GM19099 (cell line): ENCODE measurements around the gene LNX1.

Source experiments
- POLR2A ChIP-seq: IDR thresholded peaks from 3 replicates; pipeline ENCODE4 v1.6.1; 2011; ENCODE audit warnings: low read depth; ENCODE audit not compliant: insufficient read length; ENCODE audit errors: extremely low read depth

LNX1 gene

DNA sequence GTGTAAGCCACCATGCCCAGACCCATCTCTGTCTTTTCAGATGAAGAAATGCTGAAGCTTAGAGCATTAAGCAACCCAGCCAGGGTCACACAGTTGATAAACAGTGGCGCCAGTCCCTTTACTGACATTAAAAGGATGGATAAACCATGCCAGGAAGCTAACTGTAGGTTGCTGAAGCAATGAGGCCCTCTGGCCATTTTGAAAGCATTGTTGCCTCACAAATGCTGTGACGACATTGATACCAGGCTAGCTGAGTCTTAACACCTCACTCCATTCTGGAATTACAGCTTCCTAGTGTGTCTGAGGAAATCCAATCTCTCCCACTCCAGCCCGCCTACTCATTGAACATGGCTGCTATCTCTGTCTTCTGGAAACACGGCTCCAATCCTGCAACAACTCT lies 89.7 kb downstream of the LNX1 start:
- no peak for TF ChIP-seq POLR2A

DNA sequence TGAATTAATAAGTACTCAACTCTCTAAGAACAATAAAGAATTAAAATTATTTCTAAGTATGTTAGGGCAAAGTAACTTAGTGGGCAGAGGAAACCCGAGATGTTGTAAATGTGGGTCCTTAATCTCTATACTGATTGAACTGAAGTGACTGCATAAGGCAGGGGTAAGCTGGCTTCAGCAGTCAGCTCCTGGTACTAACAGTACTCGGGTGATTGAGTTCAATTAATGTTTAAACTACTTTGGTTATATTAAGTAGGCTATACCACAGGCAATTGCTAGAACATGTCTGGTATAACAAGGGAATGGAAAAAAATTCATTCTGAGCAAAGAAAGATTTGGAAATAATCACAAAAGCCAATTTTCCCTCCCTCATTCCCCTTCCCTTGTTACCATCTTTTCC lies 90.7 kb downstream of the LNX1 start:
- TF ChIP-seq POLR2A: no peak

DNA sequence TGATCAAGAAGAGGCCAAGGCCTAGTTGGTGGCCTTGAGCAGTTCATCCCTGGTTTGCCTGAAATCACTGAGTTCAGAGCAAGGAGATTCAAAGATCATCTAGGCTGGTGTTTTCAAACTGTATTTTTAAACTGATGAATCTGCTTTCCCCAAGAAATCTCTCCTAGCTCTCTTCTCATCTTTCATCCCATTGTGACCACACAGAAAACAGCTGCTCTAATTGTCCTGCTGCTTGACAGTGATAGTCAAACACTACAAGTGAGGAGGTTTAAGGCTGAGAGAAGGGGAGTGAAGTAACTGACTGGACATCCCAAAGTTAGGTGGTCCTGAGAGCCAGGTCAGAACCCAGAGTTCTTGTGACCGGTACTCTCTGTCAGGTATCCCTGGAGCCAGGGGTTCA lies 91.5 kb downstream of the LNX1 start:
- no peak for TF ChIP-seq POLR2A

DNA sequence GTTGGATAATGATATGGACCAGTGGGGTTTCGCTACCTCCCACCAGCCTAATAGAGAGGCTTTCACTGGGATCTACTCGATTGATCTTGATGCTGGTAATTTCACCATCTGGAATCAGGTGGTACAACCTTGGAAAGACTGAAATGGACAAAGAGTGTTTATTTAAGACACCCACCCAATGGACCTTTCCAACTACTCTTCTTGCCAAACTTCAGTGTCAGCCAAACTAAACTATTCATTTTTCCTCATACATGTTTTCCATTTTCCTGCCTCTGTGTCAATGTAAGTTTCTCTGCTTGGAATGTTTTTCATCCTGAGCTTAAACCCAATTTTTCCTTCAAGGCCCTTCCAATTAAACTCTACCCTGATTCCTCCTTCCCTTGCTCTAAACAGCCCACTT lies 92.6 kb downstream of the LNX1 start:
- TF ChIP-seq POLR2A: no peak

DNA sequence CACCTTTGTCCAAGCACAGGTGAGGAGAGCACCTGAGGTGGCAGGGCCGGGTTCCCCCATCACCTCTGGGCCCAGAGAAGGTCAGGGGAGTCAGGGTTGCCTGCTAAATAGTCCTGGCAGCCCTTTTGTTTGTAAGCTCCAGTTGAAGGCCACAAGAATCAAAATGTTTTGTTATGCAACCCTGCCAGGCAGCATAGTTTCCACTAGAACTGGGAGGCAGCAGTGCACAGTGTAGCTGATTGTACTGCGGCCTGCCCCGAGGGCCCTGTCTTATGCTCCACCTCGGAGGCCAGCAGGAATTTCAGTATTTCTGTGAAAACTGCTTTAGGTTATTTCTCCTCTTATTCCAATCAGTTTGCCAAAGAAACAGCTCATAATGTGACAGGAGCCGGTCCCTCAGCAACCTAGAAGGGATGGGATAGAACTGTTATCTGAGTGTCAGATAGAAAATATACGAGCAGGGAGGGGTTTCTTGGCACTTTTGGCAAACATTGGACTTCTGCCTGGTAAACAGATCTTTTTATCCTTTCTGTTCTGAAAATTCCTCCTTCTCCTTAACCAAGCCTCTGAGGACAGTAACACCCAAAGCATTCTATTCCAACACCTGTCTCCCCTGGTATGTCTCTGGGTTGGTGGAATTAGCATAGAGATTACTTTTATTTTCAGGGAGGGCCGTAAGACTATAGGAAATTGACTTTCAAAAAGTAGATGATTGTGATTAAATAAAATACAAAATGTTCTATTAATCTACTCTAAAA lies 93.6 kb downstream of the LNX1 start:
- TF ChIP-seq POLR2A: no peak

DNA sequence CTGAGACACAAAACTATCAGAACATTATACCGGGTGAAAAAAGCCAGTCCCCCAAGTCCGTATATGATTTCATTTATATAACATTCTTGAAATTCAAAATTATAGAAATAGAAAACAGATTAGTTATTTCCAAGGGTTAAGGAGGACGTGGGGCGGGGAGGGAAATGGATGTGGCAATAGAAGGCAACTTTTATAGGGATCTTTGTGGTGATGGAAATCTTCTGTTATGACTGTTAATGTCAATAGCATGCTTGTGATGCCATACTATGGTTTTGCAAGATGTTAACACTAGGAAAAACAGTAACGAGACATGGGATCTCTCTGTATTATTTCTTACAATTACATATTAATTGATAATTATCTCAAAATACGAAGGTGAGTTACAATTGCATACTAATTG lies 96.4 kb downstream of the LNX1 start:
- TF ChIP-seq POLR2A: no peak

DNA sequence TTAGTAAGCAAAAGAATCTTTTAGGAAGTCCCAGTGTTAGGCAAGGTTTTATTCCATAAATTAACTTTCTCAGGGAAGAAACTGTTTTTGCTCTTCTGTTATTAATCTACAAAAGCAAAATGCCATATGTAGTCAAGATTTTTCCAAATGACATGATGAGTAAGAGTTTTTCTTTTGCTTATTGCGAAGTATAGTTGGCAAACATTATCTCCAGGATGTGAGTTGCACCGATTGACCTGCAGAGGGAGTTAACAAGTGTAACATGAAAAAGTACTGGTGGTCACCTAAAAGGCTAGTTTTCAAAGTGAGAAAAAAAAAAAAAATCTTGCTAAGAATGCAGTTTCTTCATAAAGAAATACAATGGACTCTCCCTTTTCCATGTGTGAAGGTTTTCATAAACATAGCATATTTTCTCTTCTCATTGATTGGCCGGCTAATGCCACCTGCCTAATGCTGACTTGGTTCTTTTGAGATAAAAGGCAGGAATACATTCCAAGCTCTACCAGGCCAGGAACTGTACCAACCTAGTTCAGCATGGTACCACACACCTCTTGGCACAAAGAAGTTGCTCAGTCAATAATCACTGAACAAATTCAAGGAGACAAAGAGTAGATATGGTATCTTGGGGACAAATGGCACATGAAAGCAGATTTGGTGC lies 100.2 kb downstream of the LNX1 start:
- TF ChIP-seq POLR2A: no peak

DNA sequence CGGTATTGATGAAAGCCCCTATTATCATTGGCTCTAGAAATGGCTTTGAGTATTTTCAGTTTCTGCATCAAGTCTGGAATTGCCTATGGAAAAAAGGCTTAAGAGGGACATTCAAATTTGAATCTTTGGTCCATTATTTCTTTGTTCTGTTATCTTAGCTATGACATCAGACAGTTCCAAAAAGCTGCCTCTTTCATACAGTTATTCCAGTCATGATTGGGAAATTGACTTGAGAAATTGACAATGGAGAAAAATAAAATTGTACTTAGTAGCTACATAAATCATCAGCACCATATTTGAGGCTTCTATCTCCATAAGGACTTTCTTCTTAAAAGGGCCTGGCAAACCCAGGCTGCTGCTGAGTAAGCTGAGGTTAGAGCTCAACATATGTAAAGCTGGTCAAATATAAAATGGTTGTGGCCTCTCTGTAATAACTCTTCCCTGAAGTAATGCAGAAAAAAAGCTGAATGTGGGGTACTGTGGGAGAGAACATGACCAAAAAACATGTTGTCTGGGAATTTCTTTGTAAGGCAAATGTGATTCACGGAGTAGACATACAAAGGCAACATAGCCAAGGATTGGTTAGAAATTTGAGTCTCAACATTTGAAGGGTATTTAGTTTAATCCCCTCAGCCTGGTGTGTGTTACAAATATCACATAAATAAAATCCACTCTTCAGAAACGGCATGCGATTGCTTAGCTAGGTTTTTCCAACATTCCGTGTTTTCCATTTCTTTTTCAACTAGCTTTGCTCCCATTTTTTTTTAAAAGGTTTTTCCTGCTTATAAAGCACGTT lies 100.9 kb downstream of the LNX1 start:
- no peak for TF ChIP-seq POLR2A

DNA sequence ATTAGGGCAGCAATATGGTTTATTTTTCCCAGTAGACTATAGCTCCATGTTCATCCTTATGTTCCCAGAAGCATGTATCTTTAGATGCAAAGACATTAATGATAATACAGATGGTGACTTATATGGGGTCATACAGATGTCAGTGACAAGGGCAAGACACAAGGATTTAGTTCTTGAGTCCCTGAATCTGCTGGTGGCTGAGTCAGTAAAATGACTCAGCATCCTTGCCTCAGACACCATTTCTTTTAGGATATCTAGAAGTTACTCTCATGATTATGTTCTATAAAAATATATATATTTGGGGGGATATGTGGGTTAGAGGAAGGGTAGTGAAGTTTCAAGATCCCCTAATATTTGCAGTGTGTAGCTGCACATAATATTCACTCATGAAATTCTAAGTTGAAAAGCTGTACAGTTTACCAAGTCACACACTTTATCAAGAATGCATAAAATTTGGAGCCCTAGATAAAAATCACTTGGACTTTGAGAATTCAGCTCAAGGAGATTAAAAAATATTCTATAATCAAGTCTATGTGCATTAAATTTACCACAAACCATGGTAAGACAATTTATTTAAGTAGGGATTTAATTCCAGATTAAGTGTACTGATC lies 101.9 kb downstream of the LNX1 start:
- no peak for TF ChIP-seq POLR2A

DNA sequence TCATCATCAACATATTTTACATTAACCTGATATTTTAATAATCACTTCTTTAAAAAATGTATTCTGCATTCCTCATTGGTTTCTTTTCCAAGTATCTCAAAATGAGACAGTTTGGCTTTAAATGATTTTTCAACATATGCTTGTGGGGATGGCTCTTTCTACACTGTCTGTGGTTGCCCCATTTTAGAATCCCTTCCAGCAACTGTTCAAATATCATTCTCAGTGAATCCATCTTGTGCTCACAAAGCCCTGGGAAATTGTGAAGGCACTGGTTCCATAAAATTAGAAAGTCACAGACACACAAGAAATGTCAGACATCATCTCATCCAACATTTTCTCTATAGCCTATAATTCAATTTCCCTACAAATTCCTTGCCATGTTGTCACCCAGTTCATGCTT lies 103.5 kb downstream of the LNX1 start:
- TF ChIP-seq POLR2A: no peak

DNA sequence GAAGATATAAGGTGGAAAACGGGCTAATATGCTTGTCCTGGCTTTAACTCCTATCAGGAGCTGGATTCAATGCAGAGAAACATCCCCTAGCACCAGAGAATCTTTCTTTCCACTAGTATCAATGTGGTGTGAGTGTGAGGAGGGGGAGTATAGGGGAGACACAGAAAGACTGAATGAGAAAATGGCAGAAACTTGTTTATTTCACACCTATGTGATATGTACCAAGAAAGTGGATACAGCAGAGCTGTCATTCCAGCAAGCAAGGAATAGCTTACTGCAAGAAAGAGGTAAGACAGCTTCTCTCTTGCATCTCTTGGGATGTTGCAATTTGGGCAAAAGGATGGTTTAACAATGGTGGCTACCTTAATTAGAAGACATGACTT lies 105.6 kb downstream of the LNX1 start:
- no peak for TF ChIP-seq POLR2A

DNA sequence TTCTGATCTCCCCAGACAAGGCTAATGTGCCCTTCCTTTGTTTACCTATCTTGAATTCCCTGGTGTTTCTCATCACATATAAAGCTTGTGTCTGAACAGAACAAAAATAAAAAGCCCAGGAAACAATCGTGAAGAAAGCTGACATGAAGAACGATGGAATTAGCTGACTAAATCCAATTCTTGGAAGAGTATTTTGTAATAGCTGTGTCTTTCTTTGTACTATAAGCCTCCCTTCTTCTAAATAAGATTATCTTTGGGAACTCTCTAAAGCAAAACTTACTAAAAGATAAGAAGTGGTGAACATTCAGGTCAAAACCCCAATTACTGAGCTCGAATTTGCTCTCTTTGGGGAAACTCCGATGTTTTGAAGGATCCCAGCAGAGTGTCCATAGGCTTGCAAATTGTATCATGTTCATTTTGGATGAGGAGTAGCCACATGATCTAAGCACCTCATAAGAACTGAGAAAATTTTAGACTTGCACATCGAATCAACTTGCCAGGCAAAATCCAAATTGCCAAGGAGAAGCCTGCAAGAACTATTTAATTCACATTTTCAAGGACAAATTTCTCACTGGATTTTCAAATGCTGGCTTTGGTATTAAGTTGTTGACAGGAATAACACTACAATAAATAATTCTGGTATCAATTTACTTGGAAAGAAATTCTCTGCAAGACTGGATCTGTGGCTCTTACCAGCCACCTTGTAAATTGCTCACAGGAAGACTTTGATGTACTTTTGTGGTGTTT lies 106.2 kb downstream of the LNX1 start:
- TF ChIP-seq POLR2A: no peak

DNA sequence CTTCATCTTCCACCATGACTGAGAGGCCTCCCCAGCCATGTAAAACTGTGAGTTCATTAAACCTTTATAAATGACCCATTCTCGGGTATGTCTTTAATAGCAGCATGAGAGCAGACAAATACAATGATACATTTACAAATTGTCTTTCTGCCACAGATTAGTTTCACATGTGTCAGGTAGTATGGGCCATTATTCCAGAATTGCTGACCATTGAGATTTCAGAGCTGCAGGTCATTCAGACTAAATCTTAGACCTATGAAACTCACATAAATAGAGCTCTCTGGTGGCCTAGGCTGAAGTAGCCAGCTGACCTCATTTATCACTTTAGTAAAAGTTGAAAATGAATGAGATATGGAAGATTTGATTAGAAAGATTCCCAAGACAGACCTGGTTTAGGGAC lies 108.0 kb downstream of the LNX1 start:
- TF ChIP-seq POLR2A: no peak

DNA sequence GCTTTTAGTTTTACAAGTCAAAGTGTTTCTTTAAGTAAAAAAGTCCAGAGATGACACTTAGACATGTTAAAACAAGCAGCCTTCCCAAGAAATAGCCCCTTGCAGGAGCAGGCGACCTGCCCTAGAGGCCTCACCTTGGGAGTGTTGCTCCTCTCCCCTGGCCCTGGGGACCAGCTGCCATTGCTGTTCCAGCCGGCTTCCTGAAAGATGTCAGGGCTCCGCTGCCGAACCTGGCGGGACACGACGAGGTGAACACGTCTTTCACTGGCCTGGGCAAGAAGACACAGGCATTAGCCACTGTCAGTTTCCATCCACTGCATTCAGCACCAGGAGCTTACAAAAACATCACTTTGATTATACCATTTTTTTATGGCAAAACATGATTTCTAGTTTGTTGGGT lies 109.7 kb downstream of the LNX1 start:
- no peak for TF ChIP-seq POLR2A

DNA sequence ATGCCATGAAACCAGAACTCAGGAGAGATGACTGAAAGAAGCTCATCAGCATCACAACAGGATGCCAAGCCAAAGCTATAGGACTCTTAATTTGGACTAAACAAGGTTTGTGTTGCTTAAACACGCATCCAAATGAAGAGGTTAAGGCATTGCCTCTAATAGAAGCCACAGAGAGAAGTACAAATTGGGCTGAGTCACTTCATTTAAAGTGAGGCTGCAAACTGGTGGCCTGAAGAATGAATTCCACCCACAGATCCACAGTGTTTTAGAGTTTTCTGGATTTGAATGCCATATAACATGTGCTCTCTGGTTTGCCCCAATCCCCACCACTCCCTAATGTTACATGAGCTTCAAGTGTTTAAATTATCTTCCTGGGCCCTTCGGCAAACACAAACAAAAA lies 110.4 kb downstream of the LNX1 start:
- no peak for TF ChIP-seq POLR2A
